SU-DHL-6 (cell line): ENCODE data around the gene TANGO6.

Experiments
- EZH2phosphoT487 ChIP-seq: fragments of 200-600 bp; sonication (generic), shearing (Covaris generic); conservative IDR thresholded peaks from 2 replicates; pipeline ENCODE4 v1.6.1; 2018; ENCODE audit warnings: mild to moderate bottlenecking, antibody characterized with exemption, low read length, moderate library complexity, mixed read lengths
- TF ChIP-seq, protein P1 (sequence below): fragments of 200-600 bp; sonication (generic); IDR thresholded peaks from one replicate; pipeline ENCODE4 v1.5.1; 2017; ENCODE audit warnings: antibody characterized with exemption, mild to moderate bottlenecking, low read length, moderate library complexity; ENCODE audit not compliant: insufficient read depth, poor library complexity, severe bottlenecking

DNA sequence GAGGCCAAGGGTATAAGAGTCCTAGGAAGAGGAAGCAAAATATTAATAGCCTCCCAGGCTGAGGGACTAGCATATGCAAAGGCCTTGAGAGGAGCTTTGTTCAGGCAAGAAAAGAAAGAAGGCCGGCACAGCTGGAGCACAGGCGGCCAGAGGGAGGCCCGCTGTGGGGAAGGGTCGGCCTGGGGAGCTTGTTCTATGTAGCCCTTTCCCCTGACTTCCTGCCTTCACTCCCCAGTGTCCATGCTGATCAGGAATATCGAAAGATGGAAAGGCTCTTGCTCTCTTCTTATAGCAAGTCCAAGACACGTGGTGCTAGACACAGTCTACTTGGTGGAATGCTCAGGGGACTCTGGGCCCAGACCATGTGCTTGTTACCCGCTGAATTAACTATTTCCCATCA is 234.7 kb downstream of the TANGO6 start:
- TF ChIP-seq, protein P1, sequence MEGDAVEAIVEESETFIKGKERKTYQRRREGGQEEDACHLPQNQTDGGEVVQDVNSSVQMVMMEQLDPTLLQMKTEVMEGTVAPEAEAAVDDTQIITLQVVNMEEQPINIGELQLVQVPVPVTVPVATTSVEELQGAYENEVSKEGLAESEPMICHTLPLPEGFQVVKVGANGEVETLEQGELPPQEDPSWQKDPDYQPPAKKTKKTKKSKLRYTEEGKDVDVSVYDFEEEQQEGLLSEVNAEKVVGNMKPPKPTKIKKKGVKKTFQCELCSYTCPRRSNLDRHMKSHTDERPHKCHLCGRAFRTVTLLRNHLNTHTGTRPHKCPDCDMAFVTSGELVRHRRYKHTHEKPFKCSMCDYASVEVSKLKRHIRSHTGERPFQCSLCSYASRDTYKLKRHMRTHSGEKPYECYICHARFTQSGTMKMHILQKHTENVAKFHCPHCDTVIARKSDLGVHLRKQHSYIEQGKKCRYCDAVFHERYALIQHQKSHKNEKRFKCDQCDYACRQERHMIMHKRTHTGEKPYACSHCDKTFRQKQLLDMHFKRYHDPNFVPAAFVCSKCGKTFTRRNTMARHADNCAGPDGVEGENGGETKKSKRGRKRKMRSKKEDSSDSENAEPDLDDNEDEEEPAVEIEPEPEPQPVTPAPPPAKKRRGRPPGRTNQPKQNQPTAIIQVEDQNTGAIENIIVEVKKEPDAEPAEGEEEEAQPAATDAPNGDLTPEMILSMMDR = no peak
- no peak for TF ChIP-seq EZH2phosphoT487
